NCI-H2081 (cell line): ENCODE data around the gene LPIN1.
"Not testable (repeated sequence)": the region's sequence is repeated elsewhere in the genome, so short reads cannot be mapped to it uniquely, and the experiment has no call there.

Experiments
- DNase-seq, 2 experiments: peaks; one replicate each; lab custom pipeline; 2025; lab: John Stamatoyannopoulos, UW

The LPIN1 gene

DNA sequence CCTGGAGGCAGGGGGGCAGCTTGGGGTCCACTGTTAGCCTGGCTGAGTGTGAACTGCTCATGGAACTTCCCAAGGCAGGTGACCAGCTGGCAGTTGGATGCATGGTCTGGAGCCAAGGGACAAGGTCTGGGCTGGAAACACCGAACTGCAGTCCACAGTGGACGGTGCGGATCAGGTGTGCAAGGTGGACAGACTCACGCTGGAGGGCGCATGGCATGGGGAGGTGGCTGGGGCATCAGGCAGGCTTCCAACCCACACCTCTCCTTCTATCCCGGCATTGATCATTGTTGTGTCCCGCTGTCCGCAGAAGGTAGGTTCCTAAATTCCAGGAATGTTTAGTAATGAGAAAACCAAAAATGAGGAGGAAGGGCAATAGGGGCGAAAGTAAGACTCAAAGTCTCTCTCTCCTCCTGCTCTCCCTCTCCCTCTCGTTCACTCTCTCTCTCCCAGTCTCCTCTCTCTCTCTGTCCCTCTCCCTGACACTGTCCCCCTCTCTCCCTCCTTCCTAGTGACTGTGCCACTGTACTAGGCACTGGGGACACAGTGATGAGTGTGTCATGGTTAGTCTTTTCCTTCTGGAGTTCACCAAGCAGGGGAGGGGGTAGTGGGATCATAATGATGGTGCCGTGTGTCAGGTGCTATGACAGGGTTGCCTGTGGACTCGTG is 30.3 kb upstream of the LPIN1 start:
- no peak for DNase-seq

DNA sequence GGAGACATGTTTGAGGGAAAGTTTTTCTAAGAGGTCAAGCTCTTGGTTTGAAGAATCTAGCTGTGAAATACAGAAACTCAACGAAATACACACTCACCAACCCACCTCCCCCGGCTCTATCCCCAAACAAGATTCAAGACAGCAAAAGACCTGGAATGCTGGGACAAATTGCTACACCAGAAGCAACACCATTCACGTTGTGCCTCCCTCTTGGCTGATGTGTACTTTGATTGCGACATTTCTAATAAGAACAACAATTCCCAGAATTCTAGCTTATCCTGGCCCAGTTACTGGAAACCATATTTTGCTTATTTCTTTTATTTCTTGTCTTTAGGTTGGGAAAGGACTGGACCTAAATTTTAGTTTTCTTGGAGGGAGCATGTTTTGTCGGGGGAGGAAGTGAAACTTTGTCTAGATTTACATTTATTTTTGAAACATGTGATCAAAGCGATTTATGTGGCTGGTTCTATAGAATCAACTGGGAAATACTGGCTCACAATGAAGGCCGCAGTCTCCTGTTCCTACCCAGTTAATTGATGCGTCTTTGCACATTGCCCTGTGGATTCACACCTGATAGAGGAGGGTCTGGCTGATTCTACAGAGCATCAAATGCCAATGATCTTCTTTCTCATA is 29.6 kb upstream of the LPIN1 start:
- DNase-seq, result no peak

- DNase-seq, result no peak
Observed at GRCh38 chr2:11717623-11718022, 28.8 kb upstream of the LPIN1 start.

GRCh38 chr2:11718606-11719005 is 27.8 kb upstream of the LPIN1 start:
- no peak for DNase-seq

- DNase-seq, result no peak
Observed at GRCh38 chr2:11719230-11719977, 27.0 kb upstream of the LPIN1 start.

GRCh38 chr2:11720752-11721151 is 25.7 kb upstream of the LPIN1 start:
- no peak for DNase-seq

- DNase-seq, result no peak
Observed at GRCh38 chr2:11722292-11723060, 24.0 kb upstream of the LPIN1 start.

DNA sequence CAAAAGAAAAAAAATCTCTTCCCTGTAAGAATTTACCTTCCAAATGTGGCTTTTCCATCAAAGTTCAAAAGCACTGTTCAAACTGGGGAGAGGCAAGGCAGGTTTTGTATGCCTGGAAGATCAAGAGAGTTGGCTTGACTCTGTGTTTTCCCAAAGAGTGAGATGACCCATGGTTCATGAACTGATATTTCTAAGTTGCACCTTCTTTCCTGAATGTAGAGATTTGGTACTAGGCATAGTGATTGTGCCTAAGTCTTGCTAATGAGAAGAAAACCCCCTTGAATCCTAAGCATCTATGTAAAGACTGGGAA is 23.4 kb upstream of the LPIN1 start:
- DNase-seq, result no peak

DNA sequence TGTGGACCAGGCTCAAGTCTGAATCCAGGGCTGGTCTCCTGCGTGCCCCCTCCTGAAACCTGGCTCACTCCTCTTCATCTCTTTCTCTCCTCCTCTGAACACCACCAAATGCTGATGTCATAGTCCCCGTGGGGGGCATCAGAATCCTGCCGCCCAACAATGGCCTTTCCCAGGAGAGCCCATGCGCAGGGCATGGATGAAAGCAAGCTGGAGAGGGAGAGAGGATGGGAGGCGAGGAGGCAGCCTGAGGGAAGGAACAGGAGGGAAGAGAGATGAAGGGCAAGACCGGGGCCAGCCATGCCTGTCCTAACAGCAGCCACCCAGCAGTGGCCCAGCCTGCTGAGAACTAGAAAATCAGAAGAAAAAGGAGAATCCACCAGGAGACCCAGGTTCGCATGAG is 22.3 kb upstream of the LPIN1 start:
- no peak for DNase-seq

DNA sequence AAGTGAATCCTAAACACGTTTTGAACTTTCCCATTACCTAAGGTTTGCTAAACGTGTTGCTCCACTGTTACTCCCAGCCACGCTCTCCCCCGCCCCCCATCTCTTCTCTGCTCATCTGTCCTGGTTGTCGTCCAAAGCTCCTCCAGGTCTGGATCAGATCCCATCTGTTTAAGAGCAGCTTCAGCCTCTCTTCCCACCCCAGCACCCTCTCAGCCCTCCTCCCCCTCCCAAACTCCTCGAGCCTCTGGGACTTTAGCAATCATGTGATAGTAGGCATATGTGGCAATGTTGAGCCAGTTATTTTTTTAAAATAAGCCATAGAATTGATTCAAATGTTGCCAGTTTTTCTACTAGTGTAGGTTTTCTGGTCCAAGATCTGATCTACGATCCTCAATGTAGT is 20.0 kb upstream of the LPIN1 start:
- DNase-seq, result no peak

DNA sequence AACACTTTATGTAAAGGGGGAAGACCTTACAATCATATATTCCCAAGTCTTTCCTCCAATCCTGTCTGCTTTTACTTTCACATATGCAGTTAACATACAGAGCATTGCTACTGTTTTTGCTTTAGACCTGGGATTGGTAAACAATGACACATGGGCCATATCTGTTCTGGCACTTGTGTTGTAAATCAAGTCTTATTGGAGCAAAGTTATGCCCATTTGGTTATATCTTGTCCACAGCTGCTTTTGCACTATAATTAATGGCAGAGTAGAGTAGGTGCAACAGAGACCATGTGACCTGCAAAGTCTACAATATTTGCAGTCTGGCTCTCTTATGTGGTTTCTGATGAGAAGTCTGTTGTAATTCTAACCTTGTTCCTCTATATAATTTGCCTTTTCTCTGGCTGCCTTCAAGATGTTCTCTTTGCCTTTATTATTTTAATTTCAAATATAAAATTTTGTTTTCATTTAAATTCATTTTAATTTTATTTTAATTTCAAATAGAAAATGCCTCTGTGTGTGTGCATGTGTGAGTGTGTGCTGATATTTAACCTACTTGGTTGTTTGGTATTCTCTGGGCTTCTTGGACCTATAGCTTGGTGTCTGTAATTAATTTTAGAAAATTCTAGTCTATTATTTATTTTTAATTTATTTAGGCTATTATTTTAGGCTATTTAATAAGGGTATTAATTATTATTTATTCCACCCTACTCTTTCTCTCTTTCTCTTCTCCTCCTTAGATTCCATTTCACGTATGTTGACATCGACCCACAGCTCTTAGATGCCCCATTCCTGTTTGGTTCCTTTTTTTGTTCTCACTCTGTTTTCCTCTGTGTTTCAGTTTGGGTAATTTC is 16.8 kb upstream of the LPIN1 start:
- no peak for DNase-seq

GRCh38 chr2:11731214-11731984 is 15.0 kb upstream of the LPIN1 start:
- DNase-seq, result not testable (repeated sequence)

DNA sequence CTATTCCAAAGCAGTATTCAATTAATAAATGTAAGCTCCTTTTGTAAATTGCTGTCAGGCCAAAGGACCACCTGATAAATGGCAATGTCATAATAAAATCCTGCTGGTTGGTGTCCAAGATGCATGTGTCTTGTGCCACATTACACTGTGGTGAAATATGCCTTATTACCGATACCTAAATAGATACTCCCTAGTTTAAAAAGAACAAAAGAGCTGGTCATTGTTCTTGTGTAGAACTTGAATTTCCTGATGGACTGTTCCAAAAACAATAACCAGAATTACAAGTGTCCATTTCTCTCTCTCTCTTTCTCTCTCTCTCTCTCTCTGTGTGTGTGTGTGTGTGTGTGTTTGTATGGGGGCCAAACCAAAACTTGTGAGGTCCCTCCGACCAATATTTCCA is 13.8 kb upstream of the LPIN1 start:
- no peak for DNase-seq

- DNase-seq, result not testable (repeated sequence)
Observed at GRCh38 chr2:11737852-11738251, 8.6 kb upstream of the LPIN1 start.

GRCh38 chr2:11738589-11739436 is 7.6 kb upstream of the LPIN1 start:
- DNase-seq, result no peak

DNA sequence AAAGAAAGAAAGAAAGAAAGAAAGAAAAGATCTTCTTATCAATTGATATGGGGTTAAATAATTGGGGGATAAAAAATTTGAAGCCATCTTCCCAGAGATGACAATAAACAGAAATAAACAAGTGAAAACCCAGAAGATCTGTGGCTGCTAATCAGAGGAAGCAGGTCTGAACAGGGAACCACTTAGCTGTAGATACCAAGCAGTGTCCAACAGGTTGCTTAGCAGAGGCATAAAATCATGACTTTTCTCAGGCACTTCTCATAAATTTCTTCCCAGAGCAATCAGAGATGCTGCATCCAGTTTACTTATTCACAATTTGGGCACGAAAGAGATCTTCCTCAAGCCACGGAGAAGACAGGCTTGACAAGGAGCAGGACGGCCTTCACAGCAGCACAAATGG is 5.7 kb upstream of the LPIN1 start:
- no peak for DNase-seq

GRCh38 chr2:11742317-11742701 is 4.1 kb upstream of the LPIN1 start:
- no peak for DNase-seq

- no peak for DNase-seq
Observed at GRCh38 chr2:11742702-11743357, 3.6 kb upstream of the LPIN1 start.

- DNase-seq, result no peak
Observed at GRCh38 chr2:11743366-11743765, 3.1 kb upstream of the LPIN1 start.
